AG04450 (cell line): ENCODE measurements around the gene MYO1H. TPM values are rescaled to one million over a fixed set of nuclear protein-coding genes. Genes with fewer than 3 reads are reported as not detected.
"Not testable (repeated sequence)": the region's sequence is repeated elsewhere in the genome, so short reads cannot be mapped to it uniquely, and the experiment has no call there.

Experiments used
- CTCF ChIA-PET: fragments of 300-600, 350-600 bp; formaldehyde crosslinking; extraction: SDS; loops from one replicate; lab custom pipeline; 2022; ENCODE audit warnings: antibody characterized with exemption, inconsistent platforms; lab: Charles Lee
- POLR2A ChIA-PET: fragments of 350-600 bp; formaldehyde crosslinking; extraction: SDS; loops from one replicate; lab custom pipeline; 2021; ENCODE audit warnings: antibody characterized with exemption, inconsistent platforms; lab: Yijun Ruan, JAX
- DNase-seq: peaks from one replicate; pipeline ENCODE4 v3.0.0-alpha.2; 2011; ENCODE audit warnings: low read depth, low spot score
- H3K27ac ChIP-seq: one replicate; pipeline ENCODE4 v1.5.1; 2012; ENCODE audit warnings: low read depth, low read length, control low read depth
- H3K27me3 ChIP-seq: one replicate; pipeline ENCODE4 v1.6.0; 2012; ENCODE audit warnings: low read length; ENCODE audit not compliant: control insufficient read depth, insufficient read depth
- H3K4me3 ChIP-seq: 2 replicates; pipeline ENCODE4 v1.5.1; 2011; ENCODE audit warnings: mild to moderate bottlenecking, low read depth, low read length, control low read depth
- H3K9me3 ChIP-seq: 2 replicates; pipeline ENCODE4 v1.5.1; 2012; ENCODE audit warnings: low read length; ENCODE audit not compliant: control insufficient read depth, insufficient read depth
- CTCF ChIP-seq: IDR thresholded peaks from 2 replicates; pipeline ENCODE4 v1.5.1; 2011; ENCODE audit warnings: low read depth, low read length, control low read depth, inconsistent platforms
- polyA plus RNA-seq: library from polyadenylated mRNA; depleted of rRNA; stranded (reverse); fragments of >200 nt; gene quantifications from 2 replicates; pipeline ENCODE4 v1.2.3, GENCODE V29; 2011

The MYO1H gene
- polyA plus RNA-seq, 1 experiment: not detected

- H3K27me3 ChIP-seq: peaks cover 61% of the 10 kb centered on the region
- H3K9me3 ChIP-seq: no peaks in the 10 kb centered on the region
- ChIA-PET POLR2A (no interaction called here), CTCF (no interaction called here)
- no peak overlapping the region for H3K4me3 ChIP-seq
- H3K27ac ChIP-seq: no peak overlapping the region
- TF ChIP-seq CTCF: no peak
- no peak for DNase-seq
Measured at GRCh38 chr12:109309381-109310246, 38.1 kb upstream of the MYO1H start.

- no peak overlapping the region for H3K27ac ChIP-seq
- peaks cover 55% of the 10 kb centered on the region for H3K27me3 ChIP-seq
- no peak overlapping the region for H3K4me3 ChIP-seq
- ChIA-PET POLR2A (no interaction called here), CTCF (no interaction called here)
- H3K9me3 ChIP-seq: no peaks in the 10 kb centered on the region
- no peak for DNase-seq
- no peak for TF ChIP-seq CTCF
Measured at GRCh38 chr12:109310247-109311125, 37.2 kb upstream of the MYO1H start.

GRCh38 chr12:109321294-109321693, 26.4 kb upstream of the MYO1H start:
- H3K4me3 ChIP-seq, POLR2A ChIA-PET, H3K27ac ChIP-seq, H3K9me3 ChIP-seq, DNase-seq, H3K27me3 ChIP-seq, CTCF ChIA-PET: not testable (repeated sequence)

- H3K27ac ChIP-seq: no peak overlapping the region
- H3K27me3 ChIP-seq: peaks cover 20% of the 10 kb centered on the region
- CTCF ChIA-PET: interaction anchor here (1.2 kb wide), 1 partner anchor 50 kb away, joined by 3 read pairs; no protein-coding TSS in a partner anchor
- no peaks in the 10 kb centered on the region for H3K9me3 ChIP-seq
- no peak for TF ChIP-seq CTCF
- no peak overlapping the region for H3K4me3 ChIP-seq
- POLR2A ChIA-PET: interaction anchor here (0.6 kb wide), 1 partner anchor 1149 kb away, joined by 3 read pairs; no protein-coding TSS in a partner anchor
- DNase-seq: no peak
Measured at GRCh38 chr12:109329003-109329402, 18.7 kb upstream of the MYO1H start.

GRCh38 chr12:109329686-109330085, 18.0 kb upstream of the MYO1H start:
- CTCF ChIA-PET: interaction anchor here (1.2 kb wide), 1 partner anchor 50 kb away, joined by 3 read pairs; no protein-coding TSS in a partner anchor
- no peak for TF ChIP-seq CTCF
- no peaks in the 10 kb centered on the region for H3K9me3 ChIP-seq
- no peak for DNase-seq
- H3K27me3 ChIP-seq: peaks cover 20% of the 10 kb centered on the region
- POLR2A ChIA-PET: interaction anchor here (0.6 kb wide), 1 partner anchor 9 kb away, joined by 6 read pairs; no protein-coding TSS in a partner anchor
- no peak overlapping the region for H3K27ac ChIP-seq
- no peak overlapping the region for H3K4me3 ChIP-seq
